IPS DF 19.7 (cell line): ENCODE data around the gene ABCA4.

Experiments used
- DNase-seq: peaks from one replicate; pipeline ENCODE4 v3.0.0-alpha.2; 2013; ENCODE audit warnings: low read depth, low spot score

The ABCA4 gene

DNA sequence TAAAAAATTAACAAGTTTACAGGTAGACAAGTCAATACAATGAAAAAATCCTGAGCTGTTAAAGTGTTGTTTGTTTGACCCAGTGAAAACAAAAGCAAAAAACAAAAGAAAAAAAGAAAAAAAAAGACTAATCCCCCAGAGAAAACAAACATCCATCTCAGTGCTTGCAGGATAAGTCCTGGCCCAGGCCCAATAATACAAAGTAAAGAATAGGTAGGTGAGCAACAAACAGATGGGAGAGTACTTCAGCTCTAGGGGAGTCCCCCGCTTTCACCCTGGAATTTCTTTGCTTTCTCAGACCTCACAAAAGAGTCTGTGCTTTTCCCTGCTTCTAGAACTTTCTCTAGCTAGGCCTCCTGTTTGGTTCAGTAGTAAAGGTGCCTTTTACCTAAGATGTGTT, 70.3 kb downstream of the ABCA4 start:
- DNase-seq = no peak

DNA sequence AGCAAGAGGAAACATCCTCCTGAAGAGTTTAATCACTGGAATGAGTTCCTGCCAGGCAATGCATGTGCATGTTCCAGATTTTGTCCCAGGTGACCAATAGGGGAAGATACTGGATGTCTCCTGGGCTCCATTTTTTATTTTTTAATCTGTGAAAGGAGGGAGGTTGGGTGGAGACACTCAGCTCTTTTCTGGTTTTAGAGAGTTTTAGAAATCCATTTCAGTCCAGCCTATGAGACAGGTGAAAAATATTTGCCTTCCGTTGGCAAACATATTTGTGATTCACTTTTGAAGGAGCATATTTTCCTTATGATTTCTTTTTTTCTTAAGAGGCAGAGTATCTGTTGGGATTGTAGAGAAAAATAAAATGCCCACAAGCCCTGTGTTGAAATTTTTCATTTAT, 70.7 kb downstream of the ABCA4 start:
- DNase-seq = no peak

DNA sequence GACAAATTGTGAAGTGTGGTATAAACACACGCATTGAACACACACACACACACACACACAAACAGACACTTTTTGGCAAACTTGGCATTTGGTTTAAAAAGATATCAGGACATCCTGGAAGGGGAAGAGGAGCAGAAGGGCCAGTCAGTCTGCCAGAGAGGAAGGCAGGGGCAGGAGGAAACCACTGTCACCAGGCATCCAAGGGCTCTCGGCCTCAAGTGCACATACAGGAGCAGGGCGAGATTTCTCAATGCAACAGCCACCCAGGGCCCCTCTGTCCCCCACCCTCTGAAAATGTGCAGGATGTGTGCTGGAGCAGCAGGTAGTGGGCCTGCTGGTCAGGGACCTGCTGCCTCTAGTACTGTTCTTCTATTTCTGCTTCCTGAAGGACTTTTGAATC, 71.2 kb downstream of the ABCA4 start:
- DNase-seq = no peak

DNA sequence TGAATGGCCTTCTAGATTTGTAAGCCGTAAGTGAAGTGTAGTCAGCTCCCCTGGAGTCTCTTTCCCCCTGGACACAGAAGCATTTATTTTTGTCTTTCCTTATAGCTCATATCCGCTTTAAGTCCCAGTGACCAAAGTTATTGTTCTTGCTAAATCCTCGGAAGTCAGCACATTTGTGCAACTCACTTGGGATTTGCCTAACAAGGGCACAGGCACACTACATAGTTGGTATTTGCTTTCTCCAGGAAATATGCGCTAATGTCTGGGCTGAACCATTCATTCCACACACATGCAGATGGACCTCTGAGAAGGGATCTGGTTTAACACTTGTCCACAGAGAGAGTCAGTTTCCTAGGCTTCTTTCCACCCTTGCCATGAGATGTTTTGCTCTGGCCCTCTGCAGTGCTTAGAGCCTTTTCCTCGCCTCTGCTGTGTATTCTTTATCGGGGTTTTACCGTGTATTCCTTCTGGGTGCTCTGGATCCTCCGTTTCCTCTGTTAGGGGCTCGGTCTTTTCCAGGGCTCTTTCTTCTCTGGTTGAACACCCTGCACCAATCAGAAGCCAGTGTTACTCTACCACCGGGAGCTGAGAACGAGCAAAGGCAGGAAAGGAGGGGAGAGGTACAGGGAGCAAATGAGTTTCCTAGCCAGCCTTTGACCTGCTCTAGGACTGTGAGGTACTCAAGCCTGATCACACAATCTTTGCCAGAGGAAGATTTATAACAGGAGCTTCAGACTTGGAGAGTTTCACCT, 72.4 kb downstream of the ABCA4 start:
- DNase-seq = no peak

DNA sequence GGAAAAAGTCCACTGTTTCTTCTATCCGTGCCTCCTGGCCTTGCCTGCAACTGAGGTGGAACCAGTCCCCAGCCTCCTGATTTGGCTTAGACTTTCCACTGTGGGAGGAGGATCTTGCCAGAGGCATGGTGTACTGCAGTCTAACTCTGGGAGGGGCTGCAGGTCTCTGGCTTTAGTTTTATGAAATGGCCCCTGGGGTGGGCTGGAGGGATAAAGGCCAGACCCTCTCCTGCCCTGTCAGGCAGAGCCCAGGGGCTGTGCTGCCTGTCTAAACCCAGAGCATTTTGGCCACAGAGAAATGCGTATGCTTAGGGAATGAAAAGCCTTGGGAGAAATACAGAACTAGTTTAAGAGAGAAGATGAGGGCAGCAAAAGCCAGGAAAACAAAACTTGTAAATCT, 73.0 kb downstream of the ABCA4 start:
- no peak for DNase-seq

DNA sequence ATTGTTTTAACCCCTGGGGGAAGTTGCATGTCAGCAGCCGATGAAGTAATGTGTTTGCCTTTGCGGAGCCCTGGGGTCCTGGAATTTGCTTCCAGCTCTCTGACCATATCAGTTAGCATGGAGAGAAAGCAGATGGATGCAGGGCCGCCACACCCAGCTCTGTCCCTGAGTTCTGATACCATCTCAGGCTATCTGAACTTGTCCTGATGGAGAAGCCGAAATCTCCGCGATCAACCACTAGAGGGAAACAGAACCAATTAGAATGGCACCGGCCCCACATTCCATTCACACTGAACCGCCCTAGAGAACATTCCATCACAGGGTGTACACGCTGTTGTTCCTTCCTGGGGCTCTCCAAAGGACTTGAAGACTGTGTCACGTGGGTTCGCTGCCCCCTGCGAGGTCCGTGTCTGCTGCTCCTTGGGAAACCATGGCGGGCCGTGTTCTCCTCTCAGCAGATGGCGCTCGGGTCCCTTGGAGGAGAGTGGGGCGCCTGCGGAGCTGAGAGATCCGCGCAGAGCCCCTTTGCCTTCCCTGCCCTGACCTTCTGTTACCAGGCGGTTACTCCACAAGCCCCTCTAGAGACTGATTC, 75.4 kb downstream of the ABCA4 start:
- peak; percentile 91 for DNase-seq

DNA sequence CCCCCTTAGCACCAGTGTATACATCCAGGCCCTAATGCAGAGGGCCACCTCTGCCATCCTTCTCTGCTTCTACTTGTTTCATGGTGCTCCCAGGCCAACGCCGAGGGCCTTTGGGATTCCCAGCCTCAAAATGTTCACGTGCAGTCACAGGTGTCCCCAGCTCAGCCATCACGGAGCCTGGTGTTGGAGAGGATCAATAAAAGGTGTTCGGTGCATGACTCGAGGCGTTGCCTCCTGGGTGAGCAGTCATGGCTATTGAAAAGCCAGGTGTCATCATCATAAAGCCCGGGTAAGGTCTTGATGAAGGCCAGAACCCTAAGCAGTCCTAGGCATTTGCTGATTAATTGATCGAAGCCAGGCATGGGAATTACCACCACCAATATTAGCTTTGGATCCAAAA, 76.1 kb downstream of the ABCA4 start:
- no peak for DNase-seq

DNA sequence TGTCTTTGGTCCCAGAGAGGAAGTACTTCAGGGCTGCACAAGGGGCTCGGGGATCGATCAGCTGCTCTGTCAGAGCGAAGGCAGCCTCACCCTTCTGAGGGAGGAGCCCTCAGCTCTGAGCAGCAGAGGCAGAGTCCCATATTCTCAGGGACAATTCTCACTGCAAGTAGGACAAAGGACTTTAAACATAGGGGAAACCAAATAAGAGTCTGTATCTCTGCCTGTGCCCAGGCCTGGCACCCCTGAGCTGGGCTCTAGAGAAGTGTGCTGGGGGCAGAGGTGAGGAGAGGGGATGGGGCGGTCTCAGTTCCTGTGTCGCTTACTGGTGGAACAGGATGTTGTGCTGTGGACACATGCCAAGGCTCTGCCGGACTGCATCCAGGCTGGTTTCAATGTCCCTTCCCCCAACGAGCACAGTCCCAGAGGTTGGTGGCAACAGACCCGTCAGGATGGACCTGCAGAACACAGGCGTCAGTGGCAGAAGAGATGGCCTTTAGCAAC, 76.6 kb downstream of the ABCA4 start:
- DNase-seq = no peak

DNA sequence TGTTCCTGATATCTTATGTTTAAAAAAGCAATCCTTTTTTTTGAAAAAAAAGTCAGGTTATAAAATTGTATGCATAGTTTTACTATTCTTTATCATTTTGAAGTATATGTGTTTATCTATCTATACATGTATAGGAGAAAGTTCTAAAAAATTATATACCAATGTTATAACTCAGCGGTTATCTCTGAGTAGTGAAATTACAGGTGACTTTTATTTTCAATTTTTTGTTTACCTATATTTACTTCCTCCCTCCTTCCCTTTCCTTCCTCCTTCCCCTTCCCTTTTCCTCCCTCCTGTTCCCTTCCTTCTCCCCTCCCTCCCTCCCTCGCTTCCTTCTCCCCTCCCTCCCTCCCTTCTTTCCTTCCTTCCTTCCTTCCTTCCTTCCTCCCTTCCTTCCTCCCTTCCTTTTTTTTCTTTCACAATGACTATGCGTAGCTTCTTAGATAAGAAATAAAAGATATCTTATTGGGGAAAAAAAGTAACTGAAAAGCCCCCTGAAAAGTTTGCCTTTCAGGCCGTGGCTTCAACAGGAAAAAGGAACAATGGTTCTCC, 77.1 kb downstream of the ABCA4 start:
- no peak for DNase-seq

DNA sequence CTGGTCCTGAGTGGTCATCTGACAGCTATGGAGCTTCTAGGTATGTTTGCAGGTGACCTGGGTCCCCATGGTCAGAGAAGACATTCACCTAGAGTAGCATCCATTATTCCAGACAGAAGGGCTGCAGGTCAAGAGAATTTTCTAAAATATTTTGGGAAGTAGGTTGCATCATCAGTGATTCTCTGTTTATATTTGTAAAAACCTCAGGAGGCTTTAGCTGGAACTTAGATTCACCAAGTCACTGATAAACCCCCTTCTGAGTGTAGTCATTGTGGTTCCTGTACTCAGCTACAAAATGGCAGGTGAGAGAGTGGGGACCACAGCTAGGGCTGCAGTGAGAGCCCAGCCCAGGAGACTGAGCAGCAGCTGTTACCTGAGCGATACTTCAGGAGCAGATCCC, 78.6 kb downstream of the ABCA4 start:
- no peak for DNase-seq

DNA sequence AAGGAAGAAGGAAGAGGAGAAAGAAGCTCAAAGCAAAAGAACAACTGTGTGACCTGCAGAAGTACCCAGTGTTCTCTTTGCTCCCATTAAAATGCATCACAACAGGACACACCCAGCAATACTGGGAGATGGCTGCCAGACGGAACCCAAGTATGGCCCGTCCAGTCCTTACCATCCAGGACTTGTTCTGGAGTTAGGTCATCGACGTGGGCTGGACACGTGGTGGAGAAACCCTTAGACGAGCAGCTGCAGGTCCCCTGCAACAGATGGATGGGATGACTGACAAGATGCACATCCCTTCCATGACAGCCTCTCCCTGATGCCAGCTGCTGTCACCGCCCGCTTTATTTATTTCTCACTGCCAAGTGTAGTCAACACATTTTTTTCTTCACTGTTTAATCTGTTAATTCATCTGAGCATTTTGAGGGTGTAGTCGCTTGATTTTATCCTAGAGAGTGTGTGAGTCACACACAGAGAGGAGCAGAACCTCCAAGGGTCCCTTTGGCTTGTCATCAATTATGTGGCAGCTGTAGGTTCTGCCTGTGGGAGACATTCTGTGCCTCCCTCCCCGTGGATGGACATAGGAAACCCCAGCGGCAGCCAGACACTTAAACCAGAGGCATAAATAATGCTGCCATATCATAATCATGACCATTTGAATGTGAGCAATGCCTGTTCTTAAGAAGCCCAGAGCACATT, 80.9 kb downstream of the ABCA4 start:
- DNase-seq = no peak

DNA sequence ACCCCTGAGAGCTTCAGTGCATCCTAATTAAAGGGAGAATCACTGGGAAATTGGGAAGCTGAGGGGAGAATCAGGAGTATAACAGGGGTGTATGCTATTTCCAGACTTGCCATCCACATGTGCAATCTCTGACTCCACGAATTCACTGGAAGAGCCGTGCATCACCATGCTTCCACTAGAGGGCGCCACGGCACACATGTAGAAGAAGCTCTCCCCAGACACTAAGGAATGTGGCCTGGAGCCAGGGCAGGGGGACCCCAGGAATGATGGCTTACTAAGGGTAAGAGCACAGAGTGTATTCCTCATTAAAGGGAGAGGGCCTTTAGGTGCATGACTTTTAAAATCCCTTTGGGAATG, 81.5 kb downstream of the ABCA4 start:
- peak; percentile 38 for DNase-seq

DNA sequence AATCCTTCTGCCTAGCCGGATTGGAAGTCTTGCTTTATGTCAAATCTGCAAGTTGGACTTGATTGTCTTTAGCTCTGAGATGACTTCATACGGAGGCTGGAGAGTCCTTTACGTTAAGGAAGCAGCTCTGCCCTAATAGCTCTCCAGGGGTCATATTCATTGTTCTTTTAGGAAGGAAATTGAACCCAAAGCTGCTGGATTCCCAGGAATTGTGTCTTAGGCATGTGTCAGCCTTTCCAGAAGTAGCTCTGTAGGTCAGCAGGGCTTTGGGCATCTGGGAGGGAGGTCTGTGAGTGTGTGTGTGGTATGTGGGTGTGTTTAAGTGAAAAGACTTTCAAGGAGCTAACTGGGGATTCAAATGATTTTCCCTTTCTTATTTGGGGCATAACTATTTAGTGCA, 82.4 kb downstream of the ABCA4 start:
- DNase-seq = no peak

DNA sequence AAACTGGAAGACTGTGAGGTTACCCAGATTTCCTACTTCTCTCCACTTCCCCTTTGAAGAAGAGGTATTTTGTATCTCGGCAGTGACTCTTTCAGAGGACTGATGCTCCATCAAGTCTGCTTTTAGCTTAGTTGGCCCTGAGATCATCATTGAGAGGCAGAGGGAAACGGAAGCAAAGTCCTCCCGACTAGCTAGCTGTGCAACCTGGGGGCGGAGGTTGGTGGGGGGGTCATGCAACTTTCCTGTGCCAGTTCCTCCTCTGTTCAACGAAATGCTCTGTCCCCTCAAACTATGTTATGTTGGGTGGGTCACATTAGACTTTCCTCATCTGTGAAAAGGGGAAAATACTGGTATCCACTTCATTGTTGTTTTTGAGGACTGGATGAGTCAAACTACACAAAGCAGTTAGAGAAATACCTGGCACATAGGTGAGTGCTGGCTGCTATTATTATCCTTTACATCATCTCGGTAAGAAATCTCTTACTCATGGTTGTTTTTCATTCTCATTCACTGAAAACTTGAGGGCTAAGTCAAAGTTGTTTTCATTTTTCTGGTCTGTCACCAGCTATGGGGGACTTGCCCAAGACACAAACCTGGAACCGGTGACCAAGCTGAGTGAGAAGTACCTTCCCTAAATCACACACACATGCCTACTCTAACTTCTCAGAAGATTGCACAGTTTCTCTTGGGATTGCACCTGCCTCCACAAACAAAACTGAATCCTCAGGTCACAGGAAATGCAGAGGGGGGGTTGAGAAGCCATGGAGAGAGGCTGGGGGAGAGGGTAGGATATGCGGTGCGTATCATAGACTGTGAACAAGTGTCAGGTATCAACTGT, 83.3 kb downstream of the ABCA4 start:
- DNase-seq = no peak

DNA sequence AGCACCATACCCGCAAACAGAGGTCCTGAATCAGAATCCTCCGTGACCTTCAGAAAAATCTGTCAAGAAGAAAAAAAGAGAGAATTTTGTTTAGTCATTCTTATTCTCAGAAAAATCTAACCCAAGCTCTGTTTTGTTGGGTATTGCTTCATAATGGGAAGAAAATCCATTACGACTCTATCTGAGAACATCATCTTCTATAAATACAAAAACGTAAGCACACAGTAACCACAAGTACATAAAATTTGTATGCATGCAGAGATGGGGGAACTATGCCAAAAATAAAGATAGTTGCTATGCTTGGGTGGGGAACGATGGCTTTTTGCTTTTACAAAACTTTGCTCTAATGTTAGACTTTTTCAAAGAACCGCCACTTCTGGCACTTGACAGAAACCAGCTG, 84.2 kb downstream of the ABCA4 start:
- DNase-seq = no peak

DNA sequence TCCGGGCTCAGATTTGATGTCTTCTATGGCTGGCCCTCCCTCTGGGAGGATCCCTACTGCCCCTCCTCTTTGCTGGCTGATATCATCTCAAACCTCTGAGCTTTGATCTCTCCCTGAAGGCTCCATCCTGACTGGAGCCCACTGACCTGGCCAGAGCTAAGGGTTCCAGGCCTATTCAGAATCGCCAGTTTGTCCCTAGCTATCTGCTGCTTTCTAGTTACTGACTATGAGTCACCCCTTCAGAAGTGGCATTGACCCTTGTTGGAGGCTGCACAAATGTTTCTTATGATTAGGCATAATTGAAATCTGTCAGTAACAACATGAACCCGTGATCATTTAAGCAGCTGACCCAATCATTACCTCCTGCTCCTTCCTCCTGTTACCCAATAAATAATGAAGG, 87.1 kb downstream of the ABCA4 start:
- DNase-seq = no peak

DNA sequence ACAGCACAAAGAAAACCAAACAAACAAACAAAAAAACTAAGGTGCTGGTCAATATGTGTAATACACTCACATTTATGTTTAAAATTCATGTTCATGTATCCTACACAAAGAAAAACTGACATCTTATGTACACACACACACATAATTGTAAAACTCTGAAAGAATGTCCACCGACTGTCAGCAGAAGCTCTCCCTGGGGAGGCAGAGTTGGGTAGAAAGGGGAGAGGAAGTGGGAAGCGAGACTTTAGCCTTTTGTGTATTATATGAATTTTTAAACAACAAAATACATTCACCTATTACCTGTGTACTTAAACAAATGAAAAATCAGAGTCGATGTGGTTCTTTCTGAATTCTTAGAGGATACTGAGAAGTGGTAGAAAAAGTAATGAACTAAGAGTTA, 88.3 kb downstream of the ABCA4 start:
- DNase-seq = no peak

DNA sequence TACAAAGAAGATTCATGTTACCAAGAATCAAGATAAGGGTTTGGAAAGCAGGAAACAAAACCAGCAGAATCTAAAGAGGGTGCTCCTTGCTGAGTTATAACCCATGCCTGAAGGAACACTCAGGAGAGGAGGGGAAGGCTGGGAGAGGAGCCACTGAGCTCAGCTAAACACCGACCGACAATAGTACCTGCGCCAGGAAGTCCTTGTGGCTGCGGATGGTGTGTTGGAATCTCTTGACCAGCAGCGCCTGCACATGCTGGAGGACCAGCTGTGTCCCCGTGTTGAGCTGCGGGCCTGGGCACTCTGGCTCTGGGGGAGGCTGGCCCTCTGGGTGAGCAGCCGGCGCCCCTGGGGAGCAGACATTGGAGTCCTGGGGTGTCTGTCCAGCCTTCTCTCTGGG, 89.4 kb downstream of the ABCA4 start:
- no peak for DNase-seq

DNA sequence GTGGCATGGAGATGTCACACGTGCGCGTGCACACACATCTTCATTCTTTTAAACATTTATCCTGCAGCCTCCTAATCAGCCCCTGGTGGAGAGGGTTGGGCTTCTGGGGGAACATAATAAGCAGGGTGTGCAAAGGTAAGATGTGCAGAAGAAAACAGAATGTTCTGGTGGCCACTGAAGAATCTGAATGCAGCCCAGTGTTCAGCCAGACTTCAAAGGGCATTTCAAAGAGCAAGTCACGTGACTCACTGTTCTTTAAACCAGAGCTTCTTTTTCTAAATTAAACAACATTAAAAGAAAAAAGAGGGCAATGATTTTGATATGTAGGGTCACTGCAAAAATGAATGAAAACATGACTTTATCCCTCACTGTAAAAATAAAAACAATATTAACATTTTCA, 89.8 kb downstream of the ABCA4 start:
- no peak for DNase-seq

DNA sequence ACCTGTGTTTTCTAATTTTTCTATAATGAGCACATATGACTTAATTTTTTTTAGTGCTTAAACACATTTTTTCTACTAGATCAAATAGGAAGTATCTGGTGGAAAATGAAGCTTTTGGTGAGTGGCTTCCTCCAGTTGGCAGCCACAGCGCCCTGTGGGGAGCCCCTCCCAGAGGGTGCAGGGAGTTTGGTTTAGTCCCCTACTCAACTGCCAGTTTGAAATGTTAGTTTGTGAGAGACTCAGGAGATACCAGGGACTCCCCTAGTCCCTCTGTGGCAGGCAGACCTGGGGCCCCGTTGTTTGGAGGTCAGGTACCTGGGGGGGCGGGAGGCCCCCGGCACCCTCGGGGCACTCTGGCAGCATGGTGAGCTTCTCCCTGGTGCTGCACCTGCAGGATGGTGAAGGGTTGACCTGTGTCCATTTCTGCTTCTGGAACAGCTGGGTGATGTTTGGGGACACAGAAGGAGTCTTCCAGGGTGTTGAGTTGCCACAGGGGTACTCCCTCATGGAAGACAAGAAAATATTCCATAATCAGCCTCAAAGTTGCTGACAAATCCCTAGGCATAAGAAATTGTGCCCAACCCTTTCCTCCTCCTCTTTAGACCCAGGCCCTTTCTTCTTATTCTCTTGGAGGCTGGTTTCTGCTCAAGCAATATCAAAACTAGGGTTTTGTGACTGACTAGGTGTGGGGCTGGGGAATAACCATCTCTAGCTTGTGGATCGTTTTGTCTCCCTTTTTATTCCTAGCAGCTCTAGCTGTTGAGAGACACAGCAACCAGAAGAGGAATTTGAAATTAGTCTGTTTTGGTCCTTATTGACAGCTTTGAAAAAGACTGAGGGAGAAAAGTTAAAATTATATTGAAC, 91.6 kb downstream of the ABCA4 start:
- no peak for DNase-seq
